ENCODE measurements around the gene GOLGA7B. TPM values are rescaled to one million over a fixed set of nuclear protein-coding genes. Genes with fewer than 3 reads are reported as not detected.

Gene GOLGA7B
- total RNA-seq, 2 experiments from 2014 or later, result 0.92 to 1.1 TPM

DNA sequence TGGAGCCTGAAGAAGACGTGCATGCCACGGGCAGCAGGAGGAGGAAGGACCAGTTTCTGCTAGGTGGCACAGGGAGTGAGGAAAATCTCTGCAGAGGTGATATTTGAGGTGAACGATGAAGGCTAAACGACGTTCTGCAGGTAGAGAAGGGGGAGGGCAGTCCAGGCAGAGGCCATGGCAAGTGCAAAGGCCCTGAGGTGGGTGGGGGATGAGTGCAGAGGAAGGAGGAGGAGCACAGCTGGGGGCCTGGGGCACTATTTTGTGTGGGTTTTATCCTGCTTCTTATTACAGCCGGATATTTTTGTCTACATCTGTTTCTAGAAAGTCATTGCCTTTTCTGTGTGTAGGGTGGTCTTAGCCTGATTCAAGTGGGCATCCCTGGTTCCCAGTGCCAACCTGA lies 57.6 kb downstream of the GOLGA7B start:
- Mint-ChIP-seq H3K36me3 (ENCODE audit: low read depth) (no peaks in the 10 kb centered on the region), H3K4me1 (ENCODE audit: low read depth) (no peaks in the 10 kb centered on the region), H3K4me3 (no peak overlapping the region), H3K9me3 (no peaks in the 10 kb centered on the region), H3K27me3 (peaks cover 3% of the 10 kb centered on the region), H3K27ac (no peak overlapping the region)
- DNase-seq, result no peak
- no peak for TF ChIP-seq CTCF (IDR thresholded peaks at IDR 0.05)
- intact Hi-C loops (cut with micrococcal nuclease), result no loop called here
- no peak for ATAC-seq
- CTCF ChIA-PET, result interaction anchor here (1.4 kb wide), 1 partner anchor 136 kb away, joined by 5 read pairs; no protein-coding TSS in a partner anchor
- POLR2A ChIA-PET, result no interaction called here

- Mint-ChIP-seq H3K27me3 (peaks cover 3% of the 10 kb centered on the region), H3K9me3 (no peaks in the 10 kb centered on the region), H3K27ac (no peak overlapping the region), H3K4me1 (ENCODE audit: low read depth) (no peaks in the 10 kb centered on the region), H3K4me3 (no peak overlapping the region), H3K36me3 (ENCODE audit: low read depth) (no peaks in the 10 kb centered on the region)
- ChIA-PET CTCF (interaction anchor here (1.4 to 1.9 kb wide), 2 partner anchors 133 to 138 kb away, joined by 4 to 7 read pairs; no protein-coding TSS in a partner anchor), POLR2A (no interaction called here)
- intact Hi-C loops (cut with micrococcal nuclease), result no loop called here
- no peak for ATAC-seq
- DNase-seq, result no peak
- TF ChIP-seq CTCF (IDR thresholded peaks at IDR 0.05), result no peak
Observed at GRCh38 chr10:97907830-97908229, 58.2 kb downstream of the GOLGA7B start.

GRCh38 chr10:97910661-97911060 lies 61.0 kb downstream of the GOLGA7B start:
- TF ChIP-seq CTCF (IDR thresholded peaks at IDR 0.05), result no peak
- no peak for ATAC-seq

GRCh38 chr10:97911217-97911616 lies 61.6 kb downstream of the GOLGA7B start:
- DNase-seq, result no peak
- intact Hi-C loops (cut with micrococcal nuclease), result loop anchor here (5.0 kb wide), 2 partner anchors 116 to 131 kb away; no protein-coding TSS in a partner anchor
- Mint-ChIP-seq H3K27me3 (peaks cover 3% of the 10 kb centered on the region), H3K27ac (no peak overlapping the region), H3K4me1 (ENCODE audit: low read depth) (peaks cover 5% of the 10 kb centered on the region), H3K4me3 (no peak overlapping the region), H3K9me3 (no peaks in the 10 kb centered on the region), H3K36me3 (ENCODE audit: low read depth) (no peaks in the 10 kb centered on the region)
- TF ChIP-seq CTCF (IDR thresholded peaks at IDR 0.05), result no peak
- ChIA-PET CTCF (interaction anchor here (0.7 to 4.0 kb wide), 5 partner anchors 9 to 135 kb away, joined by 3 to 33 read pairs (median 4); no protein-coding TSS in a partner anchor), POLR2A (no interaction called here)
- no peak for ATAC-seq

More at GRCh38 chr10:97910661-97911060, 61.0 kb downstream of the GOLGA7B start:
- no peak overlapping the region for H3K4me3 Mint-ChIP-seq
- POLR2A ChIA-PET, result no interaction called here
- H3K36me3 Mint-ChIP-seq (ENCODE audit: low read depth), result no peaks in the 10 kb centered on the region
- H3K4me1 Mint-ChIP-seq (ENCODE audit: low read depth), result peaks cover 5% of the 10 kb centered on the region
- no peak for DNase-seq
- no peak overlapping the region for H3K27ac Mint-ChIP-seq
- CTCF ChIA-PET, result interaction anchor here (3.5 to 4.0 kb wide), 2 partner anchors 131 to 136 kb away, joined by 22 to 33 read pairs; no protein-coding TSS in a partner anchor
- H3K9me3 Mint-ChIP-seq, result no peaks in the 10 kb centered on the region
- no peaks in the 10 kb centered on the region for H3K27me3 Mint-ChIP-seq
- intact Hi-C loops (cut with micrococcal nuclease), result loop anchor here (5.0 kb wide), 2 partner anchors 117 to 132 kb away; no protein-coding TSS in a partner anchor

DNA sequence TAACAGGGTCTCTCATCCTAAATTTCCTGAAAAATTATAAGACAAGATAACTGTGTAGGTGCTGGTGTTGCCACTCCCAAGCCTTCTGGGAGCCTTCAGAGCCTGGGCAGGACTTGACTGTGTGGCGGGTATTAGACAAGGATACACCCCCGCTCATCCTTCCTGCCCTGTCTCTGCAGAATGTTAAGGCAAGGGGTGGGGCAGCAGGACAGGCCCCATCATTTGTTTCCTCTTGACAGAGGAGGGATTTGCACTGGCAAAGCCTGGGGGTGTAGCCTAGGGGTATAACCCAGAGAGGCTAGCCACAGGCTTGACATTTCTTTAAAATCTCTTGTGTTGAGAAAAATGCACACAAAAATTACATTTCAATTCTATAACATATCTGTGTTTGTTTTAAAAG lies 63.5 kb downstream of the GOLGA7B start:
- intact Hi-C loops (cut with micrococcal nuclease), result loop anchor here (5.0 kb wide), 2 partner anchors 114 to 129 kb away; no protein-coding TSS in a partner anchor
- ChIA-PET POLR2A (no interaction called here), CTCF (interaction anchor here (3.5 to 4.0 kb wide), 2 partner anchors 128 to 133 kb away, joined by 22 to 33 read pairs; no protein-coding TSS in a partner anchor)
- no peak for TF ChIP-seq CTCF (IDR thresholded peaks at IDR 0.05)
- H3K4me3 Mint-ChIP-seq, result no peak overlapping the region
- peaks cover 5% of the 10 kb centered on the region for H3K4me1 Mint-ChIP-seq (ENCODE audit: low read depth)
- ATAC-seq, result no peak
- no peak for DNase-seq
- H3K36me3 Mint-ChIP-seq (ENCODE audit: low read depth), result no peaks in the 10 kb centered on the region
- no peak overlapping the region for H3K27ac Mint-ChIP-seq
- H3K27me3 Mint-ChIP-seq, result peaks cover 7% of the 10 kb centered on the region
- no peaks in the 10 kb centered on the region for H3K9me3 Mint-ChIP-seq
